Pancreas (tissue), 10 donors: ENCODE results near the gene SYCP2. TPM values are rescaled to one million over a fixed set of nuclear protein-coding genes. Genes with fewer than 3 reads are reported as not detected.
A peak's percentile ranks its signal among the peaks of the same experiment; 100 is the strongest.

Experiments used
- ATAC-seq, 4 donors: fragments of 200-7000 bp; cut with Tn5 transposase; one replicate each; pipeline versions ENCODE4 v1.8.0 to v1.9.1; 2020; ENCODE audit warnings: mild to moderate bottlenecking in 4 of 4, moderate library complexity in 4 of 4
- DNase-seq, 6 donors: peaks; one replicate each; pipeline ENCODE4 v3.0.0-alpha.2; 2020
- FAIRE-seq: peaks from 2 replicates; lab custom pipeline; 2012; peaks lifted over from hg19 to GRCh38; lab: Jason Lieb, UNC
- H3K27ac ChIP-seq, 4 donors: fragments of 200-600 bp; sonication (generic); 1 replicate in 3 of 4; 2 replicates in 1 of 4; pipeline versions ENCODE4 v1.5.0 to v1.8.0; 2020
- H3K27me3 ChIP-seq, 4 donors: fragments of 200-600 bp; one replicate each; pipeline ENCODE4 v1.8.0; 2021
- H3K36me3 ChIP-seq, 3 donors: fragments of 200-600 bp; sonication (generic) in 1 of 3; one replicate each; pipeline versions ENCODE4 v1.5.0 to v1.8.0; 2020 to 2021
- H3K4me1 ChIP-seq, 3 donors: fragments of 200-600 bp; one replicate each; pipeline ENCODE4 v1.8.0; 2021
- H3K4me3 ChIP-seq, 4 donors: fragments of 200-600 bp; sonication (generic) in 2 of 4; one replicate each; pipeline versions ENCODE4 v1.5.0 to v1.8.0; 2020 to 2021
- H3K9me3 ChIP-seq, 4 donors: fragments of 200-600 bp; one replicate each; pipeline ENCODE4 v1.8.0; 2021
- CTCF ChIP-seq, 4 donors: fragments of 200-600 bp; sonication (generic) in 3 of 4; IDR thresholded peaks; one replicate each; pipeline versions ENCODE4 v1.5.0 to v1.8.0; 2021; ENCODE audit warnings: antibody characterized with exemption in 4 of 4
- WGBS, 2 donors: extraction: QIAGEN DNeasy Blood & Tissue Kit; methylation state at CpG; one replicate each; pipeline ENCODE4 v1.1.7; 2013; 5-methylcytosine and 5-hydroxymethylcytosine counted together
- intact Hi-C, 3 donors: fragments of 100-400 bp; cut with DNase I; formaldehyde crosslinking; loops; one replicate each; pipeline versions ENCODE4 v1.11.1 to v1.14.2; 2022
- polyA plus RNA-seq, 2 donors: library from polyadenylated mRNA; stranded (reverse); fragments of 200-250 nt; gene quantifications; one replicate each; pipeline ENCODE4 v1.2.3, GENCODE V29; 2013
- total RNA-seq, 6 donors: library from RNA; stranded (reverse); fragmentation: NEBNext Ultra II Directional in 4 of 6; extraction: Animal tissue kit (Norgen Biotek cat#: 25700) in 4 of 6; gene quantifications; one replicate each; pipeline versions ENCODE4 v1.2.1 to v1.2.4, GENCODE V29; 2021 to 2023
- donor health status: healthy with polysubstance abuse.
- donor health status: DM: no; HTN: no; CAD: no; lungs with moderate emphysema.
- donor health status: DM: no; HTN: no; CAD: no.
- donor health status: control.
- donor health status: control.
- donor health status: Bipolar disorder and iron deficiency.
- donor health status: DM: yes; HTN: yes; CAD: no.
- donor health status: DM: no; HTN: no; CAD: no.
- donor health status: DM: no; HTN: no; CAD: no.
- donor health status: DM: yes; HTN: yes; CAD: no.

SYCP2 gene
- total and polyA plus RNA-seq, 8 donors, result 1.3 to 4.7 (median 3.2) TPM

- WGBS, 2 donors, result 74 to 86% methylated on average over 13 to 18 of the region's 19 CpGs
- Histone ChIP-seq H3K27me3 (no peaks in the 10 kb centered on the region), H3K4me1 (peaks cover 0 to 7% (median 0%) of the 10 kb centered on the region in 3 donors), H3K36me3 (no peaks in the 10 kb centered on the region), H3K27ac (no peak overlapping the region), H3K9me3 (no peaks in the 10 kb centered on the region), H3K4me3 (no peak overlapping the region)
- intact Hi-C loops, result no loop called here
- no peak for FAIRE-seq
- ATAC-seq, result no peak
- TF ChIP-seq CTCF (IDR thresholded peaks at IDR 0.05), result no peak
- no peak for DNase-seq
These were observed 111.6 kb downstream of the SYCP2 start for GRCh38 chr20:59821788-59822187.

- H3K4me3 ChIP-seq, result no peak overlapping the region
- DNase-seq, result no peak
- WGBS, 2 donors, result 81 to 91% methylated on average over 7 of the region's 7 CpGs
- H3K4me1 ChIP-seq, result peaks cover 0 to 7% (median 0%) of the 10 kb centered on the region in 3 donors
- TF ChIP-seq CTCF (IDR thresholded peaks at IDR 0.05), result no peak
- FAIRE-seq, result no peak
- H3K27ac ChIP-seq, result no peak overlapping the region
- no peak for ATAC-seq
- no peaks in the 10 kb centered on the region for H3K36me3 ChIP-seq
- no peaks in the 10 kb centered on the region for H3K9me3 ChIP-seq
- intact Hi-C loops, result no loop called here
- no peaks in the 10 kb centered on the region for H3K27me3 ChIP-seq
These were observed 112.2 kb downstream of the SYCP2 start for GRCh38 chr20:59821201-59821600.

GRCh38 chr20:59820204-59821041 lies 113.0 kb downstream of the SYCP2 start:
- Histone ChIP-seq H3K4me3 (no peak overlapping the region), H3K27me3 (no peaks in the 10 kb centered on the region), H3K27ac (no peak overlapping the region), H3K4me1 (peaks cover 0 to 7% (median 0%) of the 10 kb centered on the region in 3 donors), H3K9me3 (no peaks in the 10 kb centered on the region), H3K36me3 (no peaks in the 10 kb centered on the region)
- peak in 1 of 6 donors; percentile 28 for DNase-seq
- FAIRE-seq, result no peak
- intact Hi-C loops, result no loop called here
- 62 to 67% methylated on average over 11 of the region's 11 CpGs for WGBS, 2 donors
- TF ChIP-seq CTCF (IDR thresholded peaks at IDR 0.05), result no peak
- peak in 1 of 4 donors; percentile 31 for ATAC-seq

- 82 to 93% methylated on average over 20 of the region's 20 CpGs for WGBS, 2 donors
- Histone ChIP-seq H3K9me3 (no peaks in the 10 kb centered on the region), H3K27me3 (no peaks in the 10 kb centered on the region), H3K27ac (no peak overlapping the region), H3K4me1 (peaks cover 0 to 2% (median 0%) of the 10 kb centered on the region in 3 donors), H3K4me3 (no peak overlapping the region), H3K36me3 (no peaks in the 10 kb centered on the region)
- peak in 1 of 6 donors; percentile 29 for DNase-seq
- no peak for FAIRE-seq
- ATAC-seq, result no peak
- intact Hi-C loops, result no loop called here
- no peak for TF ChIP-seq CTCF (IDR thresholded peaks at IDR 0.05)
These were observed 113.8 kb downstream of the SYCP2 start for GRCh38 chr20:59819496-59820203.
